ENCODE data around the gene CLMN. TPM values are rescaled to one million over a fixed set of nuclear protein-coding genes. Genes with fewer than 3 reads are reported as not detected.

The CLMN gene
- total and polyA plus RNA-seq, 2 donors = 0.71 to 1.9 TPM

- DNase-seq (ENCODE audit: low read depth in 6 of 9, low spot score in 9 of 9) = no peak
These were observed 91.5 kb downstream of the CLMN start for GRCh38 chr14:95228240-95228639.

GRCh38 chr14:95227279-95227860 is 92.3 kb downstream of the CLMN start:
- 91% methylated on average over 19 of the region's 19 CpGs for WGBS

More at GRCh38 chr14:95228240-95228639, 91.5 kb downstream of the CLMN start:
- H3K9me3 ChIP-seq (ENCODE audit: control insufficient read depth in 2 of 2, insufficient read depth in 1 of 2, low read length in 1 of 2) = no peaks in the 10 kb centered on the region
- WGBS = 92% methylated on average over 7 of the region's 7 CpGs
- H3K27me3 ChIP-seq (ENCODE audit: control insufficient read depth in 2 of 2, insufficient read depth in 1 of 2, low read length in 1 of 2) = no peaks in the 10 kb centered on the region
- no peaks in the 10 kb centered on the region for H3K36me3 ChIP-seq (ENCODE audit: control insufficient read depth in 2 of 2, insufficient read depth in 2 of 2, low read length in 1 of 2)
- no peak overlapping the region for H3K27ac ChIP-seq (ENCODE audit: low read depth in 1 of 2, low read length in 1 of 2)
- no peak overlapping the region for H3K4me3 ChIP-seq (ENCODE audit: low read length in 2 of 2)
- no peaks in the 10 kb centered on the region for H3K4me1 ChIP-seq (ENCODE audit: control insufficient read depth in 2 of 2, insufficient read depth in 2 of 2, low read length in 2 of 2)

GRCh38 chr14:95226801-95227200 is 92.9 kb downstream of the CLMN start:
- no peaks in the 10 kb centered on the region for H3K27me3 ChIP-seq (ENCODE audit: control insufficient read depth in 2 of 2, insufficient read depth in 1 of 2, low read length in 1 of 2)
- H3K4me1 ChIP-seq (ENCODE audit: control insufficient read depth in 2 of 2, insufficient read depth in 2 of 2, low read length in 2 of 2) = no peaks in the 10 kb centered on the region
- WGBS = 84% methylated on average over 8 of the region's 8 CpGs
- no peak for DNase-seq (ENCODE audit: low read depth in 6 of 9, low spot score in 9 of 9)
- no peak overlapping the region for H3K27ac ChIP-seq (ENCODE audit: low read depth in 1 of 2, low read length in 1 of 2)
- no peaks in the 10 kb centered on the region for H3K9me3 ChIP-seq (ENCODE audit: control insufficient read depth in 2 of 2, insufficient read depth in 1 of 2, low read length in 1 of 2)
- no peaks in the 10 kb centered on the region for H3K36me3 ChIP-seq (ENCODE audit: control insufficient read depth in 2 of 2, insufficient read depth in 2 of 2, low read length in 1 of 2)
- no peak overlapping the region for H3K4me3 ChIP-seq (ENCODE audit: low read length in 2 of 2)

More at GRCh38 chr14:95227279-95227860, 92.3 kb downstream of the CLMN start:
- Histone ChIP-seq H3K9me3 (ENCODE audit: control insufficient read depth in 2 of 2, insufficient read depth in 1 of 2, low read length in 1 of 2) (no peaks in the 10 kb centered on the region), H3K27ac (ENCODE audit: low read depth in 1 of 2, low read length in 1 of 2) (no peak overlapping the region), H3K4me1 (ENCODE audit: control insufficient read depth in 2 of 2, insufficient read depth in 2 of 2, low read length in 2 of 2) (no peaks in the 10 kb centered on the region), H3K27me3 (ENCODE audit: control insufficient read depth in 2 of 2, insufficient read depth in 1 of 2, low read length in 1 of 2) (no peaks in the 10 kb centered on the region), H3K36me3 (ENCODE audit: control insufficient read depth in 2 of 2, insufficient read depth in 2 of 2, low read length in 1 of 2) (no peaks in the 10 kb centered on the region), H3K4me3 (ENCODE audit: low read length in 2 of 2) (no peak overlapping the region)
- no peak for DNase-seq (ENCODE audit: low read depth in 6 of 9, low spot score in 9 of 9)

- no peak overlapping the region for H3K4me3 ChIP-seq (ENCODE audit: low read length in 2 of 2)
- DNase-seq (ENCODE audit: low read depth in 6 of 9, low spot score in 9 of 9) = no peak
- no peaks in the 10 kb centered on the region for H3K36me3 ChIP-seq (ENCODE audit: control insufficient read depth in 2 of 2, insufficient read depth in 2 of 2, low read length in 1 of 2)
- no peaks in the 10 kb centered on the region for H3K9me3 ChIP-seq (ENCODE audit: control insufficient read depth in 2 of 2, insufficient read depth in 1 of 2, low read length in 1 of 2)
- 97% methylated on average over 7 of the region's 7 CpGs for WGBS
- H3K4me1 ChIP-seq (ENCODE audit: control insufficient read depth in 2 of 2, insufficient read depth in 2 of 2, low read length in 2 of 2) = no peaks in the 10 kb centered on the region
- no peak overlapping the region for H3K27ac ChIP-seq (ENCODE audit: low read depth in 1 of 2, low read length in 1 of 2)
- H3K27me3 ChIP-seq (ENCODE audit: control insufficient read depth in 2 of 2, insufficient read depth in 1 of 2, low read length in 1 of 2) = no peaks in the 10 kb centered on the region
These were observed 94.3 kb downstream of the CLMN start for GRCh38 chr14:95225251-95225887.

- WGBS = 92% methylated on average over 3 of the region's 3 CpGs
- Histone ChIP-seq H3K27ac (ENCODE audit: low read depth in 1 of 2, low read length in 1 of 2) (no peak overlapping the region), H3K27me3 (ENCODE audit: control insufficient read depth in 2 of 2, insufficient read depth in 1 of 2, low read length in 1 of 2) (no peaks in the 10 kb centered on the region), H3K4me1 (ENCODE audit: control insufficient read depth in 2 of 2, insufficient read depth in 2 of 2, low read length in 2 of 2) (no peaks in the 10 kb centered on the region), H3K4me3 (ENCODE audit: low read length in 2 of 2) (no peak overlapping the region), H3K9me3 (ENCODE audit: control insufficient read depth in 2 of 2, insufficient read depth in 1 of 2, low read length in 1 of 2) (no peaks in the 10 kb centered on the region), H3K36me3 (ENCODE audit: control insufficient read depth in 2 of 2, insufficient read depth in 2 of 2, low read length in 1 of 2) (no peaks in the 10 kb centered on the region)
- no peak for DNase-seq (ENCODE audit: low read depth in 6 of 9, low spot score in 9 of 9)
These were observed 96.8 kb downstream of the CLMN start for GRCh38 chr14:95222870-95223398.

GRCh38 chr14:95222151-95222631 is 97.5 kb downstream of the CLMN start:
- no peaks in the 10 kb centered on the region for H3K27me3 ChIP-seq (ENCODE audit: control insufficient read depth in 2 of 2, insufficient read depth in 1 of 2, low read length in 1 of 2)
- no peaks in the 10 kb centered on the region for H3K4me1 ChIP-seq (ENCODE audit: control insufficient read depth in 2 of 2, insufficient read depth in 2 of 2, low read length in 2 of 2)
- H3K4me3 ChIP-seq (ENCODE audit: low read length in 2 of 2) = no peak overlapping the region
- 88% methylated on average over 10 of the region's 10 CpGs for WGBS
- DNase-seq (ENCODE audit: low read depth in 6 of 9, low spot score in 9 of 9) = no peak
- H3K36me3 ChIP-seq (ENCODE audit: control insufficient read depth in 2 of 2, insufficient read depth in 2 of 2, low read length in 1 of 2) = no peaks in the 10 kb centered on the region
- H3K27ac ChIP-seq (ENCODE audit: low read depth in 1 of 2, low read length in 1 of 2) = no peak overlapping the region
- H3K9me3 ChIP-seq (ENCODE audit: control insufficient read depth in 2 of 2, insufficient read depth in 1 of 2, low read length in 1 of 2) = no peaks in the 10 kb centered on the region

- Histone ChIP-seq H3K36me3 (ENCODE audit: control insufficient read depth in 2 of 2, insufficient read depth in 2 of 2, low read length in 1 of 2) (no peaks in the 10 kb centered on the region), H3K27ac (ENCODE audit: low read depth in 1 of 2, low read length in 1 of 2) (no peak overlapping the region), H3K27me3 (ENCODE audit: control insufficient read depth in 2 of 2, insufficient read depth in 1 of 2, low read length in 1 of 2) (no peaks in the 10 kb centered on the region), H3K4me1 (ENCODE audit: control insufficient read depth in 2 of 2, insufficient read depth in 2 of 2, low read length in 2 of 2) (no peaks in the 10 kb centered on the region), H3K4me3 (ENCODE audit: low read length in 2 of 2) (no peak overlapping the region), H3K9me3 (ENCODE audit: control insufficient read depth in 2 of 2, insufficient read depth in 1 of 2, low read length in 1 of 2) (no peaks in the 10 kb centered on the region)
- DNase-seq (ENCODE audit: low read depth in 6 of 9, low spot score in 9 of 9) = no peak
- WGBS = 98% methylated on average over 12 of the region's 12 CpGs
These were observed 98.2 kb downstream of the CLMN start for GRCh38 chr14:95221531-95221930.

- Histone ChIP-seq H3K4me1 (ENCODE audit: control insufficient read depth in 2 of 2, insufficient read depth in 2 of 2, low read length in 2 of 2) (no peaks in the 10 kb centered on the region), H3K36me3 (ENCODE audit: control insufficient read depth in 2 of 2, insufficient read depth in 2 of 2, low read length in 1 of 2) (no peaks in the 10 kb centered on the region), H3K4me3 (ENCODE audit: low read length in 2 of 2) (no peak overlapping the region), H3K27me3 (ENCODE audit: control insufficient read depth in 2 of 2, insufficient read depth in 1 of 2, low read length in 1 of 2) (no peaks in the 10 kb centered on the region), H3K9me3 (ENCODE audit: control insufficient read depth in 2 of 2, insufficient read depth in 1 of 2, low read length in 1 of 2) (no peaks in the 10 kb centered on the region), H3K27ac (ENCODE audit: low read depth in 1 of 2, low read length in 1 of 2) (no peak overlapping the region)
- DNase-seq (ENCODE audit: low read depth in 6 of 9, low spot score in 9 of 9) = no peak
- 84% methylated on average over 11 of the region's 11 CpGs for WGBS
These were observed 99.0 kb downstream of the CLMN start for GRCh38 chr14:95220663-95221231.

GRCh38 chr14:95218472-95219193 is 101.1 kb downstream of the CLMN start:
- DNase-seq (ENCODE audit: low read depth in 6 of 9, low spot score in 9 of 9) = no peak
- Histone ChIP-seq H3K27ac (ENCODE audit: low read depth in 1 of 2, low read length in 1 of 2) (no peak overlapping the region), H3K4me1 (ENCODE audit: control insufficient read depth in 2 of 2, insufficient read depth in 2 of 2, low read length in 2 of 2) (no peaks in the 10 kb centered on the region), H3K4me3 (ENCODE audit: low read length in 2 of 2) (no peak overlapping the region), H3K36me3 (ENCODE audit: control insufficient read depth in 2 of 2, insufficient read depth in 2 of 2, low read length in 1 of 2) (no peaks in the 10 kb centered on the region), H3K27me3 (ENCODE audit: control insufficient read depth in 2 of 2, insufficient read depth in 1 of 2, low read length in 1 of 2) (no peaks in the 10 kb centered on the region), H3K9me3 (ENCODE audit: control insufficient read depth in 2 of 2, insufficient read depth in 1 of 2, low read length in 1 of 2) (no peaks in the 10 kb centered on the region)
- 95% methylated on average over 8 of the region's 8 CpGs for WGBS
